ENCODE measurements around the gene STOX2. TPM values are rescaled to one million over a fixed set of nuclear protein-coding genes. Genes with fewer than 3 reads are reported as not detected.

STOX2 gene
- total RNA-seq, 1 experiment from 2014 or later, result 5.6 TPM

GRCh38 chr4:183906739-183907651 is 1.9 kb downstream of the STOX2 start:
- no peaks in the 10 kb centered on the region for H3K27me3 ChIP-seq
- H3K9me3 ChIP-seq (replicated peaks), result no peaks in the 10 kb centered on the region
- no peaks in the 10 kb centered on the region for H3K4me1 ChIP-seq
- H3K4me3 ChIP-seq, result peak overlapping the region; percentile 77
- H3K27ac ChIP-seq, result peak overlapping the region; percentile 46
- DNase-seq, result peak; percentile 31 to 49
- H3K36me3 ChIP-seq, result no peaks in the 10 kb centered on the region

- no peak for DNase-seq
- Histone ChIP-seq H3K9me3 (replicated peaks) (no peaks in the 10 kb centered on the region), H3K4me1 (no peaks in the 10 kb centered on the region), H3K36me3 (no peaks in the 10 kb centered on the region), H3K27me3 (no peaks in the 10 kb centered on the region), H3K27ac (no peak overlapping the region), H3K4me3 (peak overlapping the region; percentile 77)
These were observed 3.0 kb downstream of the STOX2 start for GRCh38 chr4:183907871-183908683.

- H3K4me3 ChIP-seq, result no peak overlapping the region
- H3K27me3 ChIP-seq, result no peaks in the 10 kb centered on the region
- no peak overlapping the region for H3K27ac ChIP-seq
- H3K4me1 ChIP-seq, result no peaks in the 10 kb centered on the region
- H3K36me3 ChIP-seq, result no peaks in the 10 kb centered on the region
- H3K9me3 ChIP-seq (replicated peaks), result no peaks in the 10 kb centered on the region
- no peak for DNase-seq
These were observed 4.1 kb downstream of the STOX2 start for GRCh38 chr4:183909187-183909586.

- Histone ChIP-seq H3K4me1 (no peaks in the 10 kb centered on the region), H3K36me3 (no peaks in the 10 kb centered on the region), H3K4me3 (no peak overlapping the region), H3K27ac (no peak overlapping the region), H3K9me3 (replicated peaks) (no peaks in the 10 kb centered on the region), H3K27me3 (no peaks in the 10 kb centered on the region)
- no peak for DNase-seq
These were observed 4.7 kb downstream of the STOX2 start for GRCh38 chr4:183909801-183910200.

- H3K36me3 ChIP-seq, result no peaks in the 10 kb centered on the region
- no peak overlapping the region for H3K27ac ChIP-seq
- no peak for DNase-seq
- no peaks in the 10 kb centered on the region for H3K4me1 ChIP-seq
- H3K4me3 ChIP-seq, result no peak overlapping the region
- H3K27me3 ChIP-seq, result no peaks in the 10 kb centered on the region
- H3K9me3 ChIP-seq (replicated peaks), result no peaks in the 10 kb centered on the region
These were observed 7.5 kb downstream of the STOX2 start for GRCh38 chr4:183912585-183912984.

GRCh38 chr4:183915976-183916375 is 10.9 kb downstream of the STOX2 start:
- no peak overlapping the region for H3K27ac ChIP-seq
- H3K4me3 ChIP-seq, result no peak overlapping the region
- no peaks in the 10 kb centered on the region for H3K4me1 ChIP-seq
- H3K27me3 ChIP-seq, result no peaks in the 10 kb centered on the region
- H3K9me3 ChIP-seq (replicated peaks), result no peaks in the 10 kb centered on the region
- no peak for DNase-seq
- no peaks in the 10 kb centered on the region for H3K36me3 ChIP-seq

GRCh38 chr4:183918696-183919095 is 13.6 kb downstream of the STOX2 start:
- no peaks in the 10 kb centered on the region for H3K4me1 ChIP-seq
- no peaks in the 10 kb centered on the region for H3K36me3 ChIP-seq
- no peak for DNase-seq
- no peaks in the 10 kb centered on the region for H3K27me3 ChIP-seq
- no peaks in the 10 kb centered on the region for H3K9me3 ChIP-seq (replicated peaks)
- no peak overlapping the region for H3K4me3 ChIP-seq
- H3K27ac ChIP-seq, result no peak overlapping the region

- Histone ChIP-seq H3K4me3 (no peak overlapping the region), H3K27me3 (no peaks in the 10 kb centered on the region), H3K4me1 (no peaks in the 10 kb centered on the region), H3K36me3 (no peaks in the 10 kb centered on the region), H3K27ac (no peak overlapping the region), H3K9me3 (replicated peaks) (no peaks in the 10 kb centered on the region)
- DNase-seq, result no peak
These were observed 14.0 kb downstream of the STOX2 start for GRCh38 chr4:183919141-183919540.

- Histone ChIP-seq H3K27ac (no peak overlapping the region), H3K9me3 (replicated peaks) (no peaks in the 10 kb centered on the region), H3K4me1 (no peaks in the 10 kb centered on the region), H3K27me3 (no peaks in the 10 kb centered on the region), H3K4me3 (no peak overlapping the region), H3K36me3 (no peaks in the 10 kb centered on the region)
- no peak for DNase-seq
These were observed 15.4 kb downstream of the STOX2 start for GRCh38 chr4:183920512-183920911.

- no peak for DNase-seq
- Histone ChIP-seq H3K36me3 (no peaks in the 10 kb centered on the region), H3K27ac (no peak overlapping the region), H3K4me3 (no peak overlapping the region), H3K9me3 (replicated peaks) (no peaks in the 10 kb centered on the region), H3K27me3 (no peaks in the 10 kb centered on the region), H3K4me1 (no peaks in the 10 kb centered on the region)
These were observed 16.2 kb downstream of the STOX2 start for GRCh38 chr4:183921335-183921734.

GRCh38 chr4:183924362-183925044 is 19.4 kb downstream of the STOX2 start:
- Histone ChIP-seq H3K9me3 (replicated peaks) (no peaks in the 10 kb centered on the region), H3K4me3 (no peak overlapping the region), H3K27me3 (no peaks in the 10 kb centered on the region), H3K4me1 (no peaks in the 10 kb centered on the region), H3K27ac (no peak overlapping the region), H3K36me3 (no peaks in the 10 kb centered on the region)
- DNase-seq, result no peak

GRCh38 chr4:183926950-183927349 is 21.8 kb downstream of the STOX2 start:
- no peaks in the 10 kb centered on the region for H3K36me3 ChIP-seq
- no peak overlapping the region for H3K27ac ChIP-seq
- H3K27me3 ChIP-seq, result no peaks in the 10 kb centered on the region
- H3K4me1 ChIP-seq, result no peaks in the 10 kb centered on the region
- no peak overlapping the region for H3K4me3 ChIP-seq
- no peaks in the 10 kb centered on the region for H3K9me3 ChIP-seq (replicated peaks)
- DNase-seq, result no peak

GRCh38 chr4:183932576-183932975 is 27.5 kb downstream of the STOX2 start:
- H3K4me3 ChIP-seq, result no peak overlapping the region

GRCh38 chr4:183934761-183935160 is 29.7 kb downstream of the STOX2 start:
- H3K36me3 ChIP-seq, result no peaks in the 10 kb centered on the region
- no peak overlapping the region for H3K4me3 ChIP-seq
- no peaks in the 10 kb centered on the region for H3K27me3 ChIP-seq
- H3K4me1 ChIP-seq, result no peaks in the 10 kb centered on the region
- DNase-seq, result no peak
- H3K27ac ChIP-seq, result no peak overlapping the region
- H3K9me3 ChIP-seq (replicated peaks), result no peaks in the 10 kb centered on the region

More at GRCh38 chr4:183932576-183932975, 27.5 kb downstream of the STOX2 start:
- no peak overlapping the region for H3K27ac ChIP-seq
- no peaks in the 10 kb centered on the region for H3K9me3 ChIP-seq (replicated peaks)
- H3K27me3 ChIP-seq, result no peaks in the 10 kb centered on the region
- no peaks in the 10 kb centered on the region for H3K4me1 ChIP-seq
- no peak for DNase-seq
- no peaks in the 10 kb centered on the region for H3K36me3 ChIP-seq
